GM23338 (cell line): ENCODE results near the gene RNF215.

Experiments
- CREB1 ChIP-seq: fragments of 250-450 bp; sonication (Bioruptor Pico); IDR thresholded peaks from 2 replicates; pipeline ENCODE4 v1.5.0; 2020; ENCODE audit warnings: low read depth, mild to moderate bottlenecking, moderate library complexity
- EZH2 ChIP-seq: fragments of 200-600 bp; sonication (generic); IDR thresholded peaks from one replicate; pipeline ENCODE4 v1.8.0; 2017; ENCODE audit warnings: antibody characterized with exemption, mild to moderate bottlenecking, low read depth; ENCODE audit not compliant: unreplicated experiment
- EZH2phosphoT487 ChIP-seq: fragments of 200-600 bp; sonication (generic); IDR thresholded peaks from one replicate; pipeline ENCODE4 v1.8.1; 2018; ENCODE audit warnings: antibody characterized with exemption; ENCODE audit not compliant: unreplicated experiment
- POLR2AphosphoS5 ChIP-seq: IDR thresholded peaks from 2 replicates; pipeline ENCODE4 v1.6.1; 2016; ENCODE audit warnings: antibody characterized with exemption, low read depth
- TF ChIP-seq, protein P1 (sequence below), 2 experiments: fragments of 200-600 bp in 1 of 2; sonication (generic) in 1 of 2; conservative IDR thresholded peaks; 2 replicates each; pipeline versions ENCODE4 v1.5.1 to v1.6.1; 2016 to 2017; ENCODE audit warnings: antibody characterized with exemption in 2 of 2, low read depth in 2 of 2, mild to moderate bottlenecking in 2 of 2, moderate library complexity in 1 of 2
- TF ChIP-seq, protein P2 (sequence below): IDR thresholded peaks from 2 replicates; pipeline ENCODE4 v1.6.1; 2016; ENCODE audit warnings: antibody characterized with exemption

DNA sequence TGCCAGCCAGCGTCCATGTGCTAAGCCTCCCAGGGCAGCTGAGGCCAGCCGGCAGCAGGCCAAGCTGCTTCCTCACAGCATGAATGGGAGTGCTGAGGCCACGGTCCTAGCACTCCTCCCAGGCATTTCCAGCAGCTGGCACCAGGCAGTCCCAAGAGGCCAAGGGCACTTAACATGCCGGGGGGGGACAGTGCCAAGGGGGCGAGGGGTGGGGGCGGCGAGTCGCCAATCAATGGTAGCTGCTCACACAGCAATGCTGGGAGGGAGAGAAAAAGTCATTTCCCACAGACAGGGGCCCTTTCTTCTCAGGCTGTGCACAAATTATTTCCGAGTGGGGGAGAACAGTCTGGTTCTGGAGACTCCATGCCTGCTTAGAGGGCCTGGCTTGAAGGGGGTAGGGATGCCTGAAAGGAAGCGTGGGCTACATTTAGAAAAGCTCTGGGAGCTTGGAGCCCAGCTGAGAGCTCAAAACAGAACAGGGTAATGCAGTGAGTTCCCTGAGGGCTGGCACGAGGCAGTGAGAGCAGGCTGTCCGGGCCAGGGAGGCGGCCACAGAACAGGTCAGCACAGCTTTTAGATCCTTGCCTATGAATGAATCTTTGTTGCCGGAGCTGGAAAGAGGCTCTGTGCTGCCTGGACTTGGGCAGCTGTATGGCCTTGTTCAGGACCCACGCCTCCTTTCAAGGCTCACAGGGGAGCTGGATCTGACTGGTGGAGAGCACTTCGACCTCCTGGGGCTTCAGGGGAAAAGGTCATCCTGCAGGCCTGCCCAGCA is 46.1 kb downstream of the RNF215 start:
- TF ChIP-seq, protein P1, sequence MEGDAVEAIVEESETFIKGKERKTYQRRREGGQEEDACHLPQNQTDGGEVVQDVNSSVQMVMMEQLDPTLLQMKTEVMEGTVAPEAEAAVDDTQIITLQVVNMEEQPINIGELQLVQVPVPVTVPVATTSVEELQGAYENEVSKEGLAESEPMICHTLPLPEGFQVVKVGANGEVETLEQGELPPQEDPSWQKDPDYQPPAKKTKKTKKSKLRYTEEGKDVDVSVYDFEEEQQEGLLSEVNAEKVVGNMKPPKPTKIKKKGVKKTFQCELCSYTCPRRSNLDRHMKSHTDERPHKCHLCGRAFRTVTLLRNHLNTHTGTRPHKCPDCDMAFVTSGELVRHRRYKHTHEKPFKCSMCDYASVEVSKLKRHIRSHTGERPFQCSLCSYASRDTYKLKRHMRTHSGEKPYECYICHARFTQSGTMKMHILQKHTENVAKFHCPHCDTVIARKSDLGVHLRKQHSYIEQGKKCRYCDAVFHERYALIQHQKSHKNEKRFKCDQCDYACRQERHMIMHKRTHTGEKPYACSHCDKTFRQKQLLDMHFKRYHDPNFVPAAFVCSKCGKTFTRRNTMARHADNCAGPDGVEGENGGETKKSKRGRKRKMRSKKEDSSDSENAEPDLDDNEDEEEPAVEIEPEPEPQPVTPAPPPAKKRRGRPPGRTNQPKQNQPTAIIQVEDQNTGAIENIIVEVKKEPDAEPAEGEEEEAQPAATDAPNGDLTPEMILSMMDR (conservative IDR thresholded peaks at IDR 0.05; ENCODE audit: low read depth in 2 of 2): no peak
- TF ChIP-seq, protein P2, sequence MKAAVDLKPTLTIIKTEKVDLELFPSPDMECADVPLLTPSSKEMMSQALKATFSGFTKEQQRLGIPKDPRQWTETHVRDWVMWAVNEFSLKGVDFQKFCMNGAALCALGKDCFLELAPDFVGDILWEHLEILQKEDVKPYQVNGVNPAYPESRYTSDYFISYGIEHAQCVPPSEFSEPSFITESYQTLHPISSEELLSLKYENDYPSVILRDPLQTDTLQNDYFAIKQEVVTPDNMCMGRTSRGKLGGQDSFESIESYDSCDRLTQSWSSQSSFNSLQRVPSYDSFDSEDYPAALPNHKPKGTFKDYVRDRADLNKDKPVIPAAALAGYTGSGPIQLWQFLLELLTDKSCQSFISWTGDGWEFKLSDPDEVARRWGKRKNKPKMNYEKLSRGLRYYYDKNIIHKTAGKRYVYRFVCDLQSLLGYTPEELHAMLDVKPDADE: no peak
- TF ChIP-seq EZH2phosphoT487: no peak
- no peak for TF ChIP-seq EZH2
- TF ChIP-seq POLR2AphosphoS5: no peak
- no peak for TF ChIP-seq CREB1 (CRISPR knock-in tag)
